PC-3 (cell line): ENCODE results near the gene TNRC6C.

Experiments
- CTCF ChIP-seq: fragments of 300-600 bp; sonication (generic); conservative IDR thresholded peaks from 2 replicates; pipeline ENCODE4 v1.5.1; 2017; ENCODE audit warnings: antibody characterized with exemption, low read depth, mild to moderate bottlenecking, low read length
- EZH2phosphoT487 ChIP-seq: fragments of 300-600 bp; sonication (generic); IDR thresholded peaks from 2 replicates; pipeline ENCODE4 v1.6.1; 2018; ENCODE audit warnings: mild to moderate bottlenecking, antibody characterized with exemption, low read length, borderline replicate concordance

- TF ChIP-seq CTCF (no peak), EZH2phosphoT487 (no peak)
Observed at GRCh38 chr17:77923135-77923534, 35.4 kb upstream of the TNRC6C start.
